Left lung (tissue), 10 donors: ENCODE measurements around the gene CDK6. TPM values are rescaled to one million over a fixed set of nuclear protein-coding genes. Genes with fewer than 3 reads are reported as not detected.

Experiments used
- ATAC-seq: fragments of 200-7000 bp; cut with Tn5 transposase; one replicate; pipeline ENCODE4 v1.9.1; 2020; ENCODE audit warnings: moderate library complexity
- DNase-seq, 4 donors: peaks; one replicate each; pipeline ENCODE4 v3.0.0-alpha.2; 2013 to 2020
- H3K27ac ChIP-seq, 2 donors: fragments of 200-600 bp; sonication (generic) in 1 of 2; one replicate each; pipeline versions ENCODE4 v1.5.0 to v1.8.0; 2020 to 2021
- H3K27me3 ChIP-seq, 2 donors: fragments of 200-600 bp; sonication (generic) in 1 of 2; one replicate each; pipeline versions ENCODE4 v1.5.0 to v1.8.0; 2020 to 2021
- H3K36me3 ChIP-seq, 2 donors: fragments of 200-600 bp; sonication (generic) in 1 of 2; one replicate each; pipeline versions ENCODE4 v1.5.0 to v1.8.0; 2020 to 2021
- H3K4me1 ChIP-seq, 2 donors: fragments of 200-600 bp; one replicate each; pipeline ENCODE4 v1.8.0; 2021
- H3K4me3 ChIP-seq, 2 donors: fragments of 200-600 bp; sonication (generic) in 1 of 2; one replicate each; pipeline versions ENCODE4 v1.5.0 to v1.8.0; 2020 to 2021; ENCODE audit warnings: mild to moderate bottlenecking in 1 of 2
- H3K9me3 ChIP-seq, 2 donors: fragments of 200-600 bp; sonication (generic) in 1 of 2; one replicate each; pipeline versions ENCODE4 v1.5.0 to v1.8.0; 2020 to 2021
- CTCF ChIP-seq, 2 donors: fragments of 200-600 bp; sonication (generic) in 1 of 2; IDR thresholded peaks; one replicate each; pipeline versions ENCODE4 v1.5.0 to v1.8.0; 2021; ENCODE audit warnings: antibody characterized with exemption in 2 of 2
- intact Hi-C, 2 donors: fragments of 100-400 bp; cut with DNase I; formaldehyde crosslinking; loops; one replicate each; pipeline versions ENCODE4 v1.11.2 to v1.14.2; 2022
- polyA plus RNA-seq, 6 donors: library from polyadenylated mRNA; unstranded; fragments of 120-200 nt; gene quantifications; one replicate each; pipeline ENCODE4 v1.2.1, GENCODE V29; 2013; ENCODE audit not compliant: insufficient read length in 6 of 6
- total RNA-seq, 2 donors: library from RNA; stranded (reverse); fragmentation: NEBNext Ultra II Directional; extraction: Animal tissue kit (Norgen Biotek cat#: 25700); gene quantifications; one replicate each; pipeline ENCODE4 v1.2.1, GENCODE V29; 2021
- donor health status: DM: no; HTN: yes; CAD: no.
- donor health status: DM: no; HTN: no; CAD: no.

The CDK6 gene
- total and polyA plus RNA-seq, 8 donors, result 20.3 to 52.2 (median 43.7) TPM

GRCh38 chr7:92624298-92624996, 211.9 kb downstream of the CDK6 start:
- Histone ChIP-seq H3K36me3 (no peaks in the 10 kb centered on the region), H3K9me3 (no peaks in the 10 kb centered on the region), H3K4me1 (peaks cover 0 to 23% of the 10 kb centered on the region in 2 donors), H3K27me3 (no peaks in the 10 kb centered on the region), H3K27ac (no peak overlapping the region), H3K4me3 (no peak overlapping the region)
- intact Hi-C loops, result loop anchor here in 1 of 2 donors (5.0 kb wide), 1 partner anchor 208 kb away; no protein-coding TSS in a partner anchor
- no peak for ATAC-seq
- TF ChIP-seq CTCF (IDR thresholded peaks at IDR 0.05), result no peak
- DNase-seq, result no peak

- intact Hi-C loops, result loop anchor here in 1 of 2 donors (5.0 kb wide), 1 partner anchor 209 kb away; no protein-coding TSS in a partner anchor
- Histone ChIP-seq H3K27me3 (no peaks in the 10 kb centered on the region), H3K9me3 (no peaks in the 10 kb centered on the region), H3K36me3 (no peaks in the 10 kb centered on the region), H3K4me1 (peaks cover 0 to 23% of the 10 kb centered on the region in 2 donors), H3K27ac (no peak overlapping the region), H3K4me3 (no peak overlapping the region)
- TF ChIP-seq CTCF (IDR thresholded peaks at IDR 0.05), result no peak
- no peak for ATAC-seq
- no peak for DNase-seq
Measured at GRCh38 chr7:92623544-92623943, 212.8 kb downstream of the CDK6 start.

- DNase-seq (no peak), ATAC-seq (no peak)
- intact Hi-C loops, result loop anchor here in 1 of 2 donors (5.0 kb wide), 1 partner anchor 210 kb away; no protein-coding TSS in a partner anchor
- Histone ChIP-seq H3K27me3 (no peaks in the 10 kb centered on the region), H3K36me3 (no peaks in the 10 kb centered on the region), H3K4me1 (peaks cover 0 to 23% of the 10 kb centered on the region in 2 donors), H3K9me3 (no peaks in the 10 kb centered on the region), H3K4me3 (no peak overlapping the region), H3K27ac (no peak overlapping the region)
- no peak for TF ChIP-seq CTCF (IDR thresholded peaks at IDR 0.05)
Measured at GRCh38 chr7:92622685-92623084, 213.7 kb downstream of the CDK6 start.

GRCh38 chr7:92622030-92622429, 214.3 kb downstream of the CDK6 start:
- no peak for ATAC-seq
- Histone ChIP-seq H3K9me3 (no peaks in the 10 kb centered on the region), H3K4me3 (no peak overlapping the region), H3K27ac (peak overlapping the region in 1 of 2 donors; percentile 31), H3K4me1 (peaks cover 0 to 23% of the 10 kb centered on the region in 2 donors), H3K27me3 (no peaks in the 10 kb centered on the region), H3K36me3 (peaks cover 0 to 4% of the 10 kb centered on the region in 2 donors)
- intact Hi-C loops, result loop anchor here in 1 of 2 donors (5.0 kb wide), 1 partner anchor 210 kb away; no protein-coding TSS in a partner anchor
- no peak for TF ChIP-seq CTCF (IDR thresholded peaks at IDR 0.05)
- no peak for DNase-seq

GRCh38 chr7:92621561-92622023, 214.8 kb downstream of the CDK6 start:
- Histone ChIP-seq H3K36me3 (peaks cover 0 to 7% of the 10 kb centered on the region in 2 donors), H3K9me3 (no peaks in the 10 kb centered on the region), H3K27me3 (no peaks in the 10 kb centered on the region), H3K4me3 (no peak overlapping the region), H3K4me1 (peaks cover 0 to 23% of the 10 kb centered on the region in 2 donors), H3K27ac (peak overlapping the region; percentile 28 to 31)
- no peak for DNase-seq
- intact Hi-C loops, result loop anchor here in 1 of 2 donors (5.0 kb wide), 1 partner anchor 211 kb away; no protein-coding TSS in a partner anchor
- no peak for TF ChIP-seq CTCF (IDR thresholded peaks at IDR 0.05)
- peak; percentile 33 for ATAC-seq
